ENCODE data around the gene DPP3. TPM values are rescaled to one million over a fixed set of nuclear protein-coding genes. Genes with fewer than 3 reads are reported as not detected.
A peak's percentile ranks its signal among the peaks of the same experiment; 100 is the strongest.

DPP3 gene
- total and polyA plus RNA-seq, 9 donors = 18.5 to 27.2 (median 23.0) TPM

GRCh38 chr11:66497206-66497605, 17.0 kb downstream of the DPP3 start:
- Histone ChIP-seq H3K9me3 (replicated peaks; ENCODE audit: control insufficient read depth, low read depth, low read length) (no peaks in the 10 kb centered on the region), H3K27me3 (ENCODE audit: control insufficient read depth, insufficient read depth, low read length) (no peaks in the 10 kb centered on the region), H3K4me1 (ENCODE audit: control insufficient read depth, insufficient read depth, low read length) (no peaks in the 10 kb centered on the region), H3K4me3 (ENCODE audit: low read length) (no peak overlapping the region), H3K27ac (ENCODE audit: low read length) (no peak overlapping the region), H3K36me3 (ENCODE audit: control insufficient read depth, insufficient read depth, low read length) (peaks cover 54% of the 10 kb centered on the region)
- WGBS (ENCODE audit: insufficient coverage) = 91% methylated on average over 16 of the region's 16 CpGs
- DNase-seq = no peak

- no peaks in the 10 kb centered on the region for H3K9me3 ChIP-seq (replicated peaks; ENCODE audit: control insufficient read depth, low read depth, low read length)
- H3K4me3 ChIP-seq (ENCODE audit: low read length) = no peak overlapping the region
- H3K4me1 ChIP-seq (ENCODE audit: control insufficient read depth, insufficient read depth, low read length) = no peaks in the 10 kb centered on the region
- no peak for DNase-seq
- no CpG with 5 or more reads among the region's 5 CpGs for WGBS (ENCODE audit: insufficient coverage)
- H3K27me3 ChIP-seq (ENCODE audit: control insufficient read depth, insufficient read depth, low read length) = no peaks in the 10 kb centered on the region
- H3K27ac ChIP-seq (ENCODE audit: low read length) = no peak overlapping the region
- peaks cover 51% of the 10 kb centered on the region for H3K36me3 ChIP-seq (ENCODE audit: control insufficient read depth, insufficient read depth, low read length)
Measured at GRCh38 chr11:66498506-66498905, 18.3 kb downstream of the DPP3 start.

- H3K36me3 ChIP-seq (ENCODE audit: control insufficient read depth, insufficient read depth, low read length) = peaks cover 24% of the 10 kb centered on the region
- 80% methylated on average over 1 of the region's 1 CpG for WGBS (ENCODE audit: insufficient coverage)
- no peaks in the 10 kb centered on the region for H3K9me3 ChIP-seq (replicated peaks; ENCODE audit: control insufficient read depth, low read depth, low read length)
- no peaks in the 10 kb centered on the region for H3K27me3 ChIP-seq (ENCODE audit: control insufficient read depth, insufficient read depth, low read length)
- H3K4me3 ChIP-seq (ENCODE audit: low read length) = no peak overlapping the region
- no peak for DNase-seq
- no peak overlapping the region for H3K27ac ChIP-seq (ENCODE audit: low read length)
- peaks cover 9% of the 10 kb centered on the region for H3K4me1 ChIP-seq (ENCODE audit: control insufficient read depth, insufficient read depth, low read length)
Measured at GRCh38 chr11:66505276-66505816, 25.1 kb downstream of the DPP3 start.

DNA sequence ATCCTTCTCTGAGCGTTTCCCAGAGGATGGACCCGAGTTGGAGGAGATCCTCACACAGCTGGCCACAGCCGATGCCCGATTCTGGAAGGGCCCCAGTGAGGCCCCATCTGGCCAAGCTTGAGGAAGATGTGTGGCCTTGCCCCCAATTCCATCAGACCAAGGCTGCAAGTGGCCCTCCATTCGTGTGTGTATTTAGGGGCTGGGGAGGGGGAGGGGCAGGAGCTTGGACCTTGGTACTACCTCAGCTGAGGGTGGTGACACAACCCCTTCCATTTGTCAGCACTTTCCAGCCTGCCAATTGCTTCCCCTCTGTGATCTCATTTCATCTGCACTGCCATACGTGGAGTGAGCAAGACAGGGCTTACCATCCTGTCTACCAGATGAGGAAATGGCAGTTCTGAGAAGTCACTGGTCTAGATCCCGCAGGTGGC, 28.9 kb downstream of the DPP3 start:
- H3K27me3 ChIP-seq (ENCODE audit: control insufficient read depth, insufficient read depth, low read length) = no peaks in the 10 kb centered on the region
- peak overlapping the region; percentile 67 for H3K27ac ChIP-seq (ENCODE audit: low read length)

DNA sequence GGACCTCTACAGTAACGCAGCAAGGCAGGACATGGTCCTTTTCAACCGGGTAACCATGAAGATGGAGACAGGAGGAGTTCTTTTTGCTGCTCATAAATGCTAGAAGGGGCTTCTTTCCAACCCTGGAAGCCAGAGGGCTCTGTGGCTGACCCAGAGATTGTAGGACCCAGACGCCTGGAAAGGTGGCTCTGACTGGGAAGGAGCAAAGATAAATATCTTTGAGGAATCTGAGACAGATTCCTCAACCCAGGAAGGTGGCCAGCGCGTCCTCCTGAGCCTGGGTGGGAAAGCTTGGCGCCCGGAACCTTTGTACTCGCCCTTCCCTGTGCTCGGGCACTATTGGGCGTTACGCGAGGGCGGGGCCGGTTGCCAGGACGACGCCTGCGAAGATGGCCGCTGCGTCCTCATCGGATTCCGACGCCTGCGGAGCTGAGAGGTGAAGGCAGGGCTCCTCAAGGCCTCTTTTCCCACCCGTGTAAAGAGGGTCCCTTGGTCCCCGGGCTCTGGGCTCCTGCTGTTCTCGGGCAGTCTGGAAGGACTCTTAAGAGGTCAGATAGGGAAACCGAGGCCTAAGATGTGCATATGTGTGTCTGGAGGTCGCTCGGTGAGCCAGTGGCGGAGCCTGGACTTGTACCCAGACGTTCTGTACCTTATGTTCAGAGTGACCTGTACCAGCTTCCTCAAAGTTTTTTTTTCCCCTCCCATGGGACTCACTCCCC, 30.2 kb downstream of the DPP3 start, which contains the start of gene BBS1:
BBS1 (plus strand) TSS at position 365 of the 719 bp plus-strand sequence; CDS start at position 390, 25 bp downstream.
- DNase-seq = peak; percentile 92
- Histone ChIP-seq H3K36me3 (ENCODE audit: control insufficient read depth, insufficient read depth, low read length) (peaks cover 20% of the 10 kb centered on the region), H3K4me3 (ENCODE audit: low read length) (peak within 1 kb of the TSS; percentile 96), H3K9me3 (replicated peaks; ENCODE audit: control insufficient read depth, low read depth, low read length) (no peaks in the 10 kb centered on the region), H3K27ac (ENCODE audit: low read length) (peak within 1 kb of the TSS; percentile 67), H3K4me1 (ENCODE audit: control insufficient read depth, insufficient read depth, low read length) (peaks cover 17% of the 10 kb centered on the region), H3K27me3 (ENCODE audit: control insufficient read depth, insufficient read depth, low read length) (no peaks in the 10 kb centered on the region)
- WGBS (ENCODE audit: insufficient coverage) = 0% methylated on average over 25 of the region's 31 CpGs

More for the DNA sequence above, 28.9 kb downstream of the DPP3 start:
- peaks cover 17% of the 10 kb centered on the region for H3K4me1 ChIP-seq (ENCODE audit: control insufficient read depth, insufficient read depth, low read length)
- H3K9me3 ChIP-seq (replicated peaks; ENCODE audit: control insufficient read depth, low read depth, low read length) = no peaks in the 10 kb centered on the region
- WGBS (ENCODE audit: insufficient coverage) = 66% methylated on average over 5 of the region's 7 CpGs
- no peak overlapping the region for H3K4me3 ChIP-seq (ENCODE audit: low read length)
- DNase-seq = peak; percentile 52
- H3K36me3 ChIP-seq (ENCODE audit: control insufficient read depth, insufficient read depth, low read length) = peaks cover 18% of the 10 kb centered on the region

DNA sequence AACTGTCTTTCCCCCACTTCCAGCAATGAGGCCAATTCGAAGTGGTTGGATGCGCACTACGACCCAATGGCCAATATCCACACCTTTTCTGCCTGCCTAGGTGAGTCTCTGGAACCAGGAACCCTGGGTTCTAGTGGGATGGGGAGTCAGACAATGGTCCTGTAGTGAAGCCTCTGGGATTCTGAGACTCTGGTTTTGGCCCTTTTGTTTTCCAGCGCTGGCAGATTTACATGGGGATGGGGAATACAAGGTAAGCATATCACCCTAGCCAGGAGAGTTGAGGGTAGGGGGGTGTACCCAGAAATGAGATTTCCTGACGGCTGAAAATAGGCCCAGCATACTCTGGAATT, 30.7 kb downstream of the DPP3 start:
- H3K9me3 ChIP-seq (replicated peaks; ENCODE audit: control insufficient read depth, low read depth, low read length) = no peaks in the 10 kb centered on the region
- no peak for DNase-seq
- peak overlapping the region; percentile 96 for H3K4me3 ChIP-seq (ENCODE audit: low read length)
- WGBS (ENCODE audit: insufficient coverage) = no CpG with 5 or more reads among the region's 5 CpGs
- H3K27me3 ChIP-seq (ENCODE audit: control insufficient read depth, insufficient read depth, low read length) = no peaks in the 10 kb centered on the region
- no peak overlapping the region for H3K27ac ChIP-seq (ENCODE audit: low read length)
- H3K4me1 ChIP-seq (ENCODE audit: control insufficient read depth, insufficient read depth, low read length) = peaks cover 17% of the 10 kb centered on the region
- H3K36me3 ChIP-seq (ENCODE audit: control insufficient read depth, insufficient read depth, low read length) = peaks cover 23% of the 10 kb centered on the region

- DNase-seq = no peak
- Histone ChIP-seq H3K36me3 (ENCODE audit: control insufficient read depth, insufficient read depth, low read length) (peaks cover 68% of the 10 kb centered on the region), H3K4me3 (ENCODE audit: low read length) (no peak overlapping the region), H3K27ac (ENCODE audit: low read length) (no peak overlapping the region), H3K4me1 (ENCODE audit: control insufficient read depth, insufficient read depth, low read length) (no peaks in the 10 kb centered on the region), H3K27me3 (ENCODE audit: control insufficient read depth, insufficient read depth, low read length) (no peaks in the 10 kb centered on the region), H3K9me3 (replicated peaks; ENCODE audit: control insufficient read depth, low read depth, low read length) (no peaks in the 10 kb centered on the region)
- 89% methylated on average over 11 of the region's 11 CpGs for WGBS (ENCODE audit: insufficient coverage)
Measured at GRCh38 chr11:66523611-66524010, 43.4 kb downstream of the DPP3 start.

DNA sequence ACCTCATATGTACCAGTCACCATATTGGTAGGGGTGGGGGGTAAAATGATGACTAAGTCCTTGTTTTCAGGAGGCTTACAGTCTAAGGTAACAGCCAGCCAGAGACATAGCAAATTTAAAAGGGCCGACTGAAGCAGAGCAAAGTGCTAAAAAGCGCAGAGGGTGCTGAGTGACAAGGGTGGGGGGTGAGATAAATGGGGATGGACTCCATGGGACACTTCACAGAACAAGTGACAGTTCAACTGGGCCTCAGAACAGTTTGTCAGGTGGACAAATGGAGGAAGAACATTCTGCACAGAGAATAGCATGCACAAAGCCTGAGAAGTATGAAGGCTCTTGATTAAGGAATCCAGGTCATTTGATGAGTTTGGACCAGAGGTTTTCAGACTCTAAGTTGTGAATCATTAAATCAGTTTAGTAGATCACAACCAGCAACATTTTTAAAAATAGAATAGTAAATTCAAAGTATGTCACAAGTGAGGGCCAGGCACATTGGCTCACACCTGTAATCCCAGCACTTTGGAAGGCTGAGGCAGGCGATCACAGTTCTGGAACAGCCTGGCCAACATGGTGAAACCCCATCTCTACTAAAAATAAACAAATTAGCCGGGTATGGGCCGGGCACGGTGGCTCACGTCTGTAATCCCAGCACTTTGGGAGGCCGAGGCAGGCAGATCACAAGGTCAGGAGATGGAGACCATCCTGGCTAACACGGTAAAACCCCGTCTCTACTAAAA, 44.2 kb downstream of the DPP3 start:
- H3K36me3 ChIP-seq (ENCODE audit: control insufficient read depth, insufficient read depth, low read length) = peaks cover 61% of the 10 kb centered on the region

GRCh38 chr11:66529069-66529468, 48.8 kb downstream of the DPP3 start:
- no peak overlapping the region for H3K4me3 ChIP-seq (ENCODE audit: low read length)
- H3K4me1 ChIP-seq (ENCODE audit: control insufficient read depth, insufficient read depth, low read length) = no peaks in the 10 kb centered on the region
- WGBS (ENCODE audit: insufficient coverage) = 73% methylated on average over 10 of the region's 10 CpGs
- H3K27ac ChIP-seq (ENCODE audit: low read length) = no peak overlapping the region
- H3K27me3 ChIP-seq (ENCODE audit: control insufficient read depth, insufficient read depth, low read length) = no peaks in the 10 kb centered on the region
- DNase-seq = no peak
- peaks cover 57% of the 10 kb centered on the region for H3K36me3 ChIP-seq (ENCODE audit: control insufficient read depth, insufficient read depth, low read length)
- no peaks in the 10 kb centered on the region for H3K9me3 ChIP-seq (replicated peaks; ENCODE audit: control insufficient read depth, low read depth, low read length)

More for the DNA sequence above, 44.2 kb downstream of the DPP3 start:
- no peaks in the 10 kb centered on the region for H3K27me3 ChIP-seq (ENCODE audit: control insufficient read depth, insufficient read depth, low read length)
- no peak overlapping the region for H3K27ac ChIP-seq (ENCODE audit: low read length)
- H3K9me3 ChIP-seq (replicated peaks; ENCODE audit: control insufficient read depth, low read depth, low read length) = no peaks in the 10 kb centered on the region
- no peak for DNase-seq
- WGBS (ENCODE audit: insufficient coverage) = 95% methylated on average over 2 of the region's 10 CpGs
- no peak overlapping the region for H3K4me3 ChIP-seq (ENCODE audit: low read length)
- H3K4me1 ChIP-seq (ENCODE audit: control insufficient read depth, insufficient read depth, low read length) = no peaks in the 10 kb centered on the region

DNA sequence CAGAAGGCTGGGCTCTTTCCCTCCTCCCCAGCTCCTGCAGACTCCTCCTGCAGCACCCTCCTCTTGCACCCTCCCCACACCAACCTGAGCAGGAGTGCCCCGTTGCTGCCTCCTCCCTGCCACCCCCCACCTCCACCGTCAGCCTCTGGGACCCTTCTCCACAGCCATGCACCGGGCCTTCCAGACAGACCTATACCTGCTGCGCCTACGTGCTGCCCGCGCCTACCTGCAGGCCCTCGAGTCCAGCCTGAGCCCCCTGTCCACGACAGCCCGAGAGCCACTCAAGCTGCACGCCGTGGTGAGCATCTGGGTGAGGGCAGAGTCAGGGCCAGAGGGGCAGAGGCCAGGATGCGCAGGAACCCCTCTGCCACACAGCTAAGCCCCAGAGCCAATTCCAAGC, 49.4 kb downstream of the DPP3 start:
- H3K9me3 ChIP-seq (replicated peaks; ENCODE audit: control insufficient read depth, low read depth, low read length) = no peaks in the 10 kb centered on the region
- 85% methylated on average over 11 of the region's 13 CpGs for WGBS (ENCODE audit: insufficient coverage)
- no peak overlapping the region for H3K27ac ChIP-seq (ENCODE audit: low read length)
- H3K27me3 ChIP-seq (ENCODE audit: control insufficient read depth, insufficient read depth, low read length) = no peaks in the 10 kb centered on the region
- DNase-seq = no peak
- no peaks in the 10 kb centered on the region for H3K4me1 ChIP-seq (ENCODE audit: control insufficient read depth, insufficient read depth, low read length)
- H3K4me3 ChIP-seq (ENCODE audit: low read length) = no peak overlapping the region
- peaks cover 54% of the 10 kb centered on the region for H3K36me3 ChIP-seq (ENCODE audit: control insufficient read depth, insufficient read depth, low read length)
